Thyroid gland (tissue), 4 donors: ENCODE results near the gene INTS1. TPM values are rescaled to one million over a fixed set of nuclear protein-coding genes. Genes with fewer than 3 reads are reported as not detected.
A peak's percentile ranks its signal among the peaks of the same experiment; 100 is the strongest.

ENCODE experiments used
- DNase-seq, 2 donors: peaks; one replicate each; pipeline ENCODE4 v3.0.0-alpha.2; 2019
- H3K27ac ChIP-seq, 3 donors: fragments of 200-600 bp; sonication (generic); 1 replicate in 2 of 3; 2 replicates in 1 of 3; pipeline ENCODE4 v1.5.1; 2016 to 2019; ENCODE audit warnings: mild to moderate bottlenecking in 1 of 3, moderate library complexity in 1 of 3
- H3K27me3 ChIP-seq: fragments of 200-600 bp; sonication (generic); one replicate; pipeline ENCODE4 v1.5.1; 2019
- H3K36me3 ChIP-seq, 2 donors: fragments of 200-600 bp; sonication (generic); one replicate each; pipeline ENCODE4 v1.5.1; 2016 to 2019
- H3K4me1 ChIP-seq, 2 donors: fragments of 200-600 bp; sonication (generic); one replicate each; pipeline ENCODE4 v1.5.1; 2017 to 2019
- H3K4me3 ChIP-seq, 3 donors: fragments of 200-600 bp; sonication (generic); replicated peaks in 1 of 3; 1 replicate in 2 of 3; 2 replicates in 1 of 3; pipeline ENCODE4 v1.5.1; 2016; ENCODE audit warnings: mild to moderate bottlenecking in 1 of 3
- H3K9me3 ChIP-seq: fragments of 200-600 bp; sonication (generic); one replicate; pipeline ENCODE4 v1.5.1; 2017
- CTCF ChIP-seq, 6 experiments: fragments of 200-600 bp in 3 of 6; fragments of 450-650 bp in 3 of 6; sonication (generic) in 3 of 6; IDR thresholded peaks; one replicate each; pipeline ENCODE4 v1.5.1; 2016 to 2019; ENCODE audit warnings: antibody characterized with exemption in 6 of 6, mild to moderate bottlenecking in 2 of 6, inconsistent platforms in 1 of 6, moderate library complexity in 1 of 6
- POLR2A ChIP-seq, 2 donors: fragments of 450-650 bp; IDR thresholded peaks; one replicate each; pipeline ENCODE4 v1.6.1; 2017; ENCODE audit warnings: antibody characterized with exemption in 2 of 2, mild to moderate bottlenecking in 2 of 2, moderate library complexity in 1 of 2
- WGBS, 2 donors: methylation state at CpG; one replicate each; pipeline ENCODE4 v1.1.5; 2017; 5-methylcytosine and 5-hydroxymethylcytosine counted together
- intact Hi-C: fragments of 100-400 bp; cut with DNase I; formaldehyde crosslinking; loops from one replicate; pipeline ENCODE4 v1.15.1; 2023
- total RNA-seq, 4 donors: library from RNA; depleted of rRNA; stranded (reverse); fragments of >200 nt; gene quantifications; one replicate each; pipeline ENCODE4 v1.2.3, GENCODE V29; 2016

INTS1 gene
- total RNA-seq, 4 donors from 2014 or later, result 34.5 to 72.3 (median 65.5) TPM

DNA sequence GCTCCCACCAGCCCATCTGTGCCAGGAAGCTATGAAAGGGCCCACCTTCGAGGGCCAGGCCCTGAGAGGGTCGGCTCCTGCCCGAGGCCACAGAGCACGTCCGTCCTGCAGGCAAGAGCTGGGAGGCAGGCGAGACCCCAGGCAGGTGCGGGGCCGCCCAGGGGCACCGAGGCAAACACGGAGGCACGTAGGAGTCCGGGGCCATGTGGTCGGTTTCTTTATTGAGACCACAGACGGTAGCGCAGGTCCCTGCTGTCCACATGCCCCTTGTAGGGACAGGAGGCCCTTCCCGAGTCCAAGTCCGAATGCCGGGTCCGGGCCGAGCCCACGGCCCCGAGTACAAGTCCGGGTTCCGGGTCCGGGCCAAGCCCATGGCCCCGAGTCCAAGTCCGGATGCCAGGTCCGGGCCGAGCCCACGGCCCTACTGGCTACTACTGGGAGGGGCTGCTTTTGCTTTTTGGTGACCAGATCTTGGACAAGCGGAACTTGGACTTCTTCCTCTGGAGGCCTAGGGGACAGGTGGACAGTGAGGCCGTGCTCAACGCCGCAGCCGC is 69.9 kb downstream of the INTS1 start:
- Histone ChIP-seq H3K4me1 (no peaks in the 10 kb centered on the region), H3K9me3 (no peaks in the 10 kb centered on the region), H3K27ac (no peak overlapping the region), H3K27me3 (no peaks in the 10 kb centered on the region), H3K36me3 (no peaks in the 10 kb centered on the region), H3K4me3 (no peak overlapping the region)
- DNase-seq, result no peak
- intact Hi-C loops, result no loop called here
- WGBS, 2 donors, result 93 to 98% methylated on average over 6 to 23 of the region's 35 CpGs
- TF ChIP-seq CTCF (IDR thresholded peaks at IDR 0.05), result no peak
- TF ChIP-seq POLR2A (IDR thresholded peaks at IDR 0.05), result no peak

DNA sequence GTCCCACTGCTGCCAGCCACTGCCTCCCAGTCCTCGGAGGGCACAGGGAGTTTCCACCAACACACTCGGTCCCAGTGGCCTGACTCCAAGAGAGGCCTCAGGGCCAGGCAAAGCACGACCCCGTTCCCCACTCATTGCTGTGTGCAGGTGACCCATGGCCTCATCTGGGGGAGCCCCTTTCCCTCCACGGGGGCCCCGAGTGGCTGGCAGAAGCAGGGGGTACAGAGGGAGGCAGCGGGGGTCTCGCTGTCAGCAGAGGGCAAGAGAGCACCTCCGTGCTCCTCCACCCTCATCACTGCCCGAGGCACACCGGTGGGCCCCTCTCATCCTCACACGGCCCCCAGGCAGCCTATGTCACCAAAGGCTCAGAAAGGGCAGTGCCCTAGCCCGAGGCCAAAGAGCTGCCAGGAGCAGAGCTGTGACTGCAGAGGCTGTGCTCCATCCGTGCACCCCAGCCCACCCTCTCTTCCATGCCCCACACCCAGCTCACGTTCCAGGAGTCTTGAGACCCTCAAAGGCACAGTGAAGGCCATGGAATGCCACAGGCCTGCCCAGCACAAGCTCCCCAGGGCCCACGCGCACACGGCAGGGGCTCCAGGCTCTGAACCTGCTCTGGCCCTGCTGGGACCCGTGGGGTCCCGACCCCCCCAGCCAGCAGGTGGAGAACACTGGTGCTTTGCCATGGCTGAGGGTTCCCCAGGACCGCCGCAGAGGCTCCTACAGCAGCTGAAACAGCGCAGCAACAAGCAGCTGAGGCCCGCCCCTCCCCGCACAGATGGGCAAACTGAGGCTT is 70.9 kb downstream of the INTS1 start:
- no peak overlapping the region for H3K4me3 ChIP-seq
- H3K36me3 ChIP-seq, result no peaks in the 10 kb centered on the region
- no peaks in the 10 kb centered on the region for H3K27me3 ChIP-seq
- no peak overlapping the region for H3K27ac ChIP-seq
- DNase-seq, result no peak
- H3K9me3 ChIP-seq, result no peaks in the 10 kb centered on the region
- H3K4me1 ChIP-seq, result no peaks in the 10 kb centered on the region
- TF ChIP-seq CTCF (IDR thresholded peaks at IDR 0.05) (no peak), POLR2A (IDR thresholded peaks at IDR 0.05) (no peak)
- intact Hi-C loops, result no loop called here
- 67 to 77% methylated on average over 3 to 9 of the region's 25 CpGs for WGBS, 2 donors

GRCh38 chr7:1432411-1433082 is 71.6 kb downstream of the INTS1 start:
- no peaks in the 10 kb centered on the region for H3K4me1 ChIP-seq
- H3K27me3 ChIP-seq, result no peaks in the 10 kb centered on the region
- no peak overlapping the region for H3K4me3 ChIP-seq
- WGBS, 2 donors, result 17 to 40% methylated on average over 17 to 21 of the region's 30 CpGs
- no peak for TF ChIP-seq POLR2A (IDR thresholded peaks at IDR 0.05)
- TF ChIP-seq CTCF (IDR thresholded peaks at IDR 0.05), result peak; percentile 76 to 97 (median 88)
- H3K9me3 ChIP-seq, result no peaks in the 10 kb centered on the region
- intact Hi-C loops, result no loop called here
- no peak overlapping the region for H3K27ac ChIP-seq
- DNase-seq, result peak; percentile 62 to 72
- no peaks in the 10 kb centered on the region for H3K36me3 ChIP-seq

- TF ChIP-seq CTCF (IDR thresholded peaks at IDR 0.05) (no peak), POLR2A (IDR thresholded peaks at IDR 0.05) (no peak)
- no peak overlapping the region for H3K27ac ChIP-seq
- H3K9me3 ChIP-seq, result no peaks in the 10 kb centered on the region
- H3K4me1 ChIP-seq, result no peaks in the 10 kb centered on the region
- no peaks in the 10 kb centered on the region for H3K36me3 ChIP-seq
- no peaks in the 10 kb centered on the region for H3K27me3 ChIP-seq
- WGBS, 2 donors, result 62 to 67% methylated on average over 1 to 11 of the region's 22 CpGs
- intact Hi-C loops, result no loop called here
- no peak overlapping the region for H3K4me3 ChIP-seq
- DNase-seq, result no peak
These were observed 72.4 kb downstream of the INTS1 start for GRCh38 chr7:1431634-1432380.
